H1 (cell line): Measurements from ENCODE around the gene PGM2. TPM values are rescaled to one million over a fixed set of nuclear protein-coding genes. Genes with fewer than 3 reads are reported as not detected.

Source experiments
- CEBPB ChIP-seq: IDR thresholded peaks from 2 replicates; pipeline ENCODE4 v1.6.1; 2012; ENCODE audit warnings: low read depth, low read length
- E2F6 ChIP-seq: IDR thresholded peaks from 2 replicates; pipeline ENCODE4 v1.6.1; 2012; ENCODE audit warnings: inconsistent platforms
- EP300 ChIP-seq, 2 experiments: IDR thresholded peaks; 1 replicate in 1 of 2; 2 replicates in 1 of 2; pipeline ENCODE4 v1.6.1; 2011 to 2012; ENCODE audit warnings: low read depth in 2 of 2, low read length in 2 of 2, mild to moderate bottlenecking in 2 of 2, borderline replicate concordance in 1 of 2, inconsistent platforms in 1 of 2, moderate library complexity in 1 of 2
- PHF8 ChIP-seq: fragments of 200-600 bp; sonication (generic); conservative IDR thresholded peaks from 2 replicates; pipeline ENCODE4 v1.7.1; 2012; ENCODE audit warnings: low read depth, mild to moderate bottlenecking, inconsistent platforms, low read length, moderate library complexity
- RAD21 ChIP-seq, 2 experiments: IDR thresholded peaks in 1 of 2; conservative IDR thresholded peaks in 1 of 2; 2 replicates each; pipeline ENCODE4 v1.6.1; 2011; ENCODE audit warnings: low read depth in 2 of 2, low read length in 2 of 2, improper control_type of control experiment in 1 of 2, inconsistent platforms in 1 of 2, mild to moderate bottlenecking in 1 of 2, moderate library complexity in 1 of 2
- polyA plus RNA-seq, 7 experiments: library from polyadenylated mRNA; depleted of rRNA in 3 of 7; stranded (reverse) in 5 of 7; unstranded in 2 of 7; fragments of >200 nt in 5 of 7; fragments of 200-250 nt in 2 of 7; gene quantifications; 1 replicate in 5 of 7; 2 replicates in 1 of 7; 4 replicates in 1 of 7; pipeline versions ENCODE4 v1.2.1 to v1.2.3, GENCODE V29; 2011 to 2013; ENCODE audit warnings: missing spikeins in 2 of 7, mixed read lengths in 2 of 7
- total RNA-seq: library from RNA; stranded (reverse); fragmentation: NEBNext Ultra II Directional; extraction: Animal tissue kit (Norgen Biotek cat#: 25700); gene quantifications from 2 replicates; pipeline ENCODE4 v1.2.1, GENCODE V29; 2021

The PGM2 gene
- total and polyA plus RNA-seq, 2 of the 8 experiments (the other 6 are each of a cell fraction or from before 2014, with no cell fraction given): 7.7 to 38.0 TPM

- no peak for TF ChIP-seq EP300 (IDR thresholded peaks at IDR 0.05; ENCODE audit: borderline replicate concordance in 1 of 2, low read depth in 2 of 2, low read length in 2 of 2)
- TF ChIP-seq CEBPB: no peak
- no peak for TF ChIP-seq PHF8
- TF ChIP-seq RAD21 (IDR thresholded peaks at IDR 0.05 in 1 of 2, conservative IDR thresholded peaks at IDR 0.05 in 1 of 2; ENCODE audit: low read depth in 2 of 2, low read length in 2 of 2): no peak
- no peak for TF ChIP-seq E2F6
Measured at GRCh38 chr4:37779896-37780295, 46.6 kb upstream of the PGM2 start (continued).
